NOMO-1 treated with DMSO at 0.1 percent for 48 hours (cell line): ENCODE data around the gene SUCNR1.
"Not testable (repeated sequence)": the region's sequence is repeated elsewhere in the genome, so short reads cannot be mapped to it uniquely, and the experiment has no call there.

Source experiments
- DNase-seq: peaks from one replicate; lab custom pipeline; 2025; ENCODE audit not compliant: unreplicated experiment; lab: John Stamatoyannopoulos, UW

SUCNR1 gene

DNA sequence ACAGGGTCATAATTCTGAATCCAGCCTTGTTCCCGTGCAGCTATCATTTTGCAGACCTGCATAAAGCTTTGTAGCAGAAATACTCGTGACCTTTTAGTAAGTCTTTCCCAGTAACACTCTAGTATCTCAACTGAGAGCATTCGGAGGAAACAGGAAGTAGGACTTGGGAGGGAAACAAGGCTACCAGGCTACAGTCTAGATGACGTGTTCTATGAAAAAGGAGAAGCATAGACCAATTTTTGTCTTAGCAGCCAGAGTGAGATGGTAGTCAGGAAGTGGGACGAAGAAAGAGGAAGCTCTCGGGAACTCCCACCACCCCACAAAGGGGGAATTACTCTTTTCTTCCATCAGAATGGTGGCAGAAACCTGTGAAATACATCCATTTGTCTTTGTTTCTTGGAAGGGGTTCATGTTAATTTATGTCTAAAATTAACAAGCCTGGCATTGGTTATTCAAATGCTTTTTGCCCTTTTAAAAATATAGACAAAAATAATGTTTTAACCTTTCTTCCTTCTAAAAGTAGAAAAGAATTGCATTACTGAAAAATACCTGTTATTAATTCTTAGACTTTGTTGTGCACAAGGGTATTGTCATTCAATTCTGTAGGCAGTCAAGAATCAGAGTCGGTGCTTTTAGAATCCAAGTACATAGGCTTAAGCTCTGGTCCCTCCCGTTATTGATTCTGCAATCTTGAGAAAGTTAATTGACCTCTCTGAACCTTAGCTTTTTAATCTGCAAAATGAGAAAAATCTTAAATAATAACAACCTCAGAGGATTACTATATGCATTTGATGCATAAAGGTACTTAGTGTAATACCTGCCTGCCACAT lies 1.6 kb upstream of the SUCNR1 start:
- DNase-seq: peak; percentile 100

GRCh38 chr3:151874079-151874478 lies 636 bp downstream of the SUCNR1 start:
- peak; percentile 57 for DNase-seq

GRCh38 chr3:151875759-151876158 lies 2.3 kb downstream of the SUCNR1 start:
- peak; percentile 99 for DNase-seq

DNA sequence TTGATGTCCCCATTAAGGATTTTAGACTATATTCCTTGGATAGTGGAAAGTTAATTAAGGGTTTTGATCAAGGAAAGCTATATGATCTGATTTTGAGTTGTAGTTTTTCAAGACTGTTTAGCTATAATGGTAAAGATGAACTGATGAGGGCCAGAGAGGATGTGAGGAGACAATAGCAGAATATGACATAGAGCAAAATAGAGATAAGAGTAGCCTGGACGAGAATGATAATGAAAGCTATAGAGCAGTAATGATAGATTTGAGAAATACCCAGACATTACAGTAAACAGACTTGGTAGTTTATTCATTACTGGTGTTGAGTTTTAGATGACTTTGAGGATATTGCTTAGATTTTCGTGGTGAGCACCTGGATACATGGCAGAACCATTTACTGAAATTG lies 3.8 kb downstream of the SUCNR1 start:
- DNase-seq: no peak

DNA sequence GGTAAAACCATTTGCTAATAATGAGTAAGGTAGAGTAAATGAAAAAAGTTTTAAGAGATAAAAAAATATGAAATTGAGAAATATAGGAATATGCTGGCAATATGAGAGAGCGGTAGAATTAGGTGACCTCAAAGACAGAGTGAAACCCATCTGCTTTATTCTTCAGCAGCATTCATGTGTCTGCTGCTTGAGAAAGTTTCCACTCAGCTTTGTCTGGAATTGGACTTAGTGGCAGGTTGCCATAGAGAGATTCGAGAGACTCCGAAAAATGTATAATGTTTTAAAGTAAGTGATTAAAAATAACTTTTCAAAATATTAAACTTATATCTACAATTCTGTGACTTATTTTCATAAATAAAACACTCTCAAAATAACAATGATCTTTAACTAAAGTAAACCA lies 5.0 kb downstream of the SUCNR1 start:
- DNase-seq: no peak

DNA sequence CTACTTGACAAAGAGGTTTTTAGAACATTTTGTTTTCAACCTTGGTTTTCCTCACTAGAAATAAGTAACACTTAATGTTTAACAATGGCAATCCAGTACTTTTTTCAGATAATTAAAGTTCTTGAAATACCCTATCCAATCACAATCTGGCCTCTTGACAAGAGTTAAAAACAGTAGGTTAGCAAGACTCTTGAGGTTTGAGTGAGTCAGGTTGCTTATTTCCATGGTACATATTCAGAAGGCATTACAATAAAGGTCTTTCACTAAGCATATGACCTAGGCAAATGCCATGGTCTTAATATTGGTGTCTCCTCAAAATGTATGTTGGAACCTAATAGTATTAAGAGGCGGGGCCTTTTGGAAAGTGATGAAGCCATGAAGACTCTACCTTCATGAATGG lies 5.6 kb downstream of the SUCNR1 start:
- peak; percentile 20 for DNase-seq

GRCh38 chr3:151879679-151880415 lies 6.4 kb downstream of the SUCNR1 start:
- DNase-seq: peak; percentile 77

- no peak for DNase-seq
These were observed 6.9 kb downstream of the SUCNR1 start for GRCh38 chr3:151880416-151880690.

DNA sequence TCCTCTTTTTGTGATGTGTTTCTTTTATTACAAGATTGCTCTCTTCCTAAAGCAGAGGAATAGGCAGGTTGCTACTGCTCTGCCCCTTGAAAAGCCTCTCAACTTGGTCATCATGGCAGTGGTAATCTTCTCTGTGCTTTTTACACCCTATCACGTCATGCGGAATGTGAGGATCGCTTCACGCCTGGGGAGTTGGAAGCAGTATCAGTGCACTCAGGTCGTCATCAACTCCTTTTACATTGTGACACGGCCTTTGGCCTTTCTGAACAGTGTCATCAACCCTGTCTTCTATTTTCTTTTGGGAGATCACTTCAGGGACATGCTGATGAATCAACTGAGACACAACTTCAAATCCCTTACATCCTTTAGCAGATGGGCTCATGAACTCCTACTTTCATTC lies 7.7 kb downstream of the SUCNR1 start:
- no peak for DNase-seq

GRCh38 chr3:151885397-151885796 lies 12.0 kb downstream of the SUCNR1 start:
- DNase-seq: not testable (repeated sequence)

- DNase-seq: not testable (repeated sequence)
These were observed 14.2 kb downstream of the SUCNR1 start for GRCh38 chr3:151887450-151888211.

DNA sequence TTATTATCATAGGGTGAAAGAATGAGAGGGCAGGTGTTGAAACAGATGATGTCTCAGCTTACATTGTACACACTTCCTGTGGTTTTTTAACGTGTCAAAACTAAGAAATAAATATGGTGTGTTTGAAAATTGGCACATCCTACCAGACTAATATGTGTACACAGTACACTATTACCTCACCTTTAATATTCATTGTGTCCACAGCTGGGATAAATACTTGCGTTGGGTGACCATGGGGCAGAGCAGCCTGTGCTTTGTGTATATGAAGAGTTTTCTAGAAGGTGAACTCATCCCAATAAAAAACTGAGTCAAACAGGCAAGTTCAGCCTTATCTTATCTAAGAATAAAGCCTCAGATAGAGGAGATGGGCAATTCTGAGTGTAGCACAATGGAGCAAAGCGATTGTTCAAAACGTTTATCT lies 17.3 kb downstream of the SUCNR1 start:
- peak; percentile 96 for DNase-seq

- no peak for DNase-seq
These were observed 18.3 kb downstream of the SUCNR1 start for GRCh38 chr3:151891721-151892120.

GRCh38 chr3:151894219-151894618 lies 20.8 kb downstream of the SUCNR1 start:
- no peak for DNase-seq

DNA sequence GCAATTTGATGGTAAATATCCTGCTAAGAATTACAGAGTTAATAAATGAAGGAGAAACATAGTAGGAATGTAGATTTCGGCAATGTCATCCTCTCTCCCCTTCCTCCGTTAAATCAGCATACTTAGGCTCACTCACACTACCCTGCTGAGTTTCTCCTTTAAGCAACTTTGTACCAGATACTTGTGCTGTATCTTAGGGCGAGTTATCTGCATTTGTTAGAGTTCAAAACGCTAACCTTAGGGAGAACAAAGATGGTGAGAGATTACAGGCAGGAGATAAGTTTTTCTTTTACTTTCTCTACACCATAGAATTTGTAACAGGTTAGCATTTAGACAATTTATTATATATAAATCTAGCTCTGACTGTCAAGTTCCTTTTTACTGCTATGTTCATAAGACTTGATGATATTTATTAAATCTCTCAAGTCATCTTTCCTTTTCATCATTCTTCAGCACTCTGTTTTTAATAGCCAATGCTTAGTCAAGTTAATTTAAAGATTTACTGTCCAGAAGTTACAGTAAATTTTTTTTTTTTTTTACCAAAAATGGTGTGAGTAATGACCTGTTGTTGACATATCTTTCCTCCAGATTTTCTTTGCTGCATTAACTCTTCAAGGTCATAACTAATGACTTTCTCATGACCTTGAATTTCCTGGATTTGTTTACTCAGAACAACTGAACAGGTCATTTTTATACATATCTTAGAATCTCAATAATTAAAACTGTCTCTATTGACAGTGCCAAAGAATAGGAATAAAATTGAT lies 22.2 kb downstream of the SUCNR1 start:
- no peak for DNase-seq

- DNase-seq: no peak
These were observed 23.0 kb downstream of the SUCNR1 start for GRCh38 chr3:151896246-151897012.

- not testable (repeated sequence) for DNase-seq
These were observed 24.7 kb downstream of the SUCNR1 start for GRCh38 chr3:151898121-151898520.

DNA sequence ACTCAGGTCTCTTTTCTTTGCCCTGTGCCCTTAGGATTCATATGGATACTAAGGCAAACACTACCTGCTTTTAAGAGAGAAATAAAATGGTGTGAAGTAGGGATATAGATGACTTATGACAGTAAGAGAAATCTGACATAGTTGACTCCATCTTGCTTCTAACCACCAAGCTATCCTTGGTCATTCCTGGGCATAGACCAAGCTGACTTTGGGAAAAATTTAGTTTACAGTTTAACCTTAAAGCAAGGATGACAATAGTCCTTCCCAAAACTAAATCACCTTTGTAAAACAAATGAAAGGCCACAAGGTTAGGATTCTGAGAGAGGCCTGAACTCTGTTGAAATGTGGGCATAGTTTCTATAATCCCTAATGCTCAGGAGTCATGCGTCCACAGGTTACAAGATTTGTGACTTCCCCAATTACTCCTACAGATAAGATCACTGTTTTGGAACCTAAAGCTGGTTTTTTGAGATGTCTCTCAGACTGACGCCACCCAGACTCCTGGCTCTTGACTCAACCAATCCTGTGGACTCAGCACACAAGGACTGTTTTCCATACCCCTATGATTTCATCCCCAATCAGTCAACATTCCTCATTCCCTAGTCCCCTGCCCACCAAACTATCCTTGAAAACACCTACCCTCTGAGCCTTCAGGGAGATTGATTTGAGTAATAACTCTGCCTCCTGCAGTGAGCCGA lies 25.3 kb downstream of the SUCNR1 start:
- peak; percentile 28 for DNase-seq

DNA sequence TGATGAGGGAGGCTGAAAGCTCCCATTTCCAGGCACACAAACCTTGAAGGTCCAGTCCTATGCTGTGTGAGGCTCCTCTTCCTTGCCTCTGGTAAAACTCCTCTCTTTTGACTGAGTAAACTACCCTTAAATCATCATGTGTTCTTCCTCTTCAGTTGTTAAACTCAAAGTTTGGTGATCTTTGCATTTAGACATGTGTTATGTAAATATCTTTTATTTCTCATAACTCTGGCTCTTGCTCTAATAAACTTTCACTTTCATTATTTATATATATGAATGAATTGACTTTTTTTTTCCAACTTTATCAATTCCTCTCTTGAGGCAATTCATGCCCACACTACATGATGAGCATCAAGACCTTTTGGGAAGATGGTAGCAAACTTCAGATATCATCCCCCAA lies 26.6 kb downstream of the SUCNR1 start:
- DNase-seq: no peak

DNA sequence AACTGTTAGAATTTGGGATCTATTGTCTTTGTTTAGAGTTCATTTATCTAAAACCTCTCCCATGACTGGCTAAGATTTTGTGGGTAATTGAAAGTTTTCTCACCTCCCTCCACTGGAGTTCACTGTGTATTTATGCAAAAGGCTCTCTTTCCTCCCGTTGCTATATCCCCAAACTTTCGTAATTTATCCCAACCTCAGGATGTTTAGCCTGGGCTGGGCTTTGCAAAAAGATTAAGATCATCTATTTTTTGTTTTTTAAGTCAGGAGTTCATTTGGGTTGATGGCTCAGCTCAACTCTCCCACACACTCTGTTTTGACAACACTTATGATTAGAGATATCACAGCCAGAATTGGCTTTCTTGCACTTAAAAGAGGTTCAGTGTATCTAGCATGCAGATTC lies 27.0 kb downstream of the SUCNR1 start:
- no peak for DNase-seq
